Stimulated activated CD8-positive, alpha-beta memory T cell treated with anti-CD3 and anti-CD28 coated beads, Interleukin-15, amount 100 ng/mL, for 4 hours (primary cell): ENCODE data around the gene SUMO3.
"Not testable (repeated sequence)": the region's sequence is repeated elsewhere in the genome, so short reads cannot be mapped to it uniquely, and the experiment has no call there.

ENCODE experiments used
- DNase-seq, 2 donors: peaks; one replicate each; pipeline ENCODE4 v3.0.0-alpha.2; 2020; ENCODE audit warnings: low read depth in 2 of 2

Gene SUMO3

DNA sequence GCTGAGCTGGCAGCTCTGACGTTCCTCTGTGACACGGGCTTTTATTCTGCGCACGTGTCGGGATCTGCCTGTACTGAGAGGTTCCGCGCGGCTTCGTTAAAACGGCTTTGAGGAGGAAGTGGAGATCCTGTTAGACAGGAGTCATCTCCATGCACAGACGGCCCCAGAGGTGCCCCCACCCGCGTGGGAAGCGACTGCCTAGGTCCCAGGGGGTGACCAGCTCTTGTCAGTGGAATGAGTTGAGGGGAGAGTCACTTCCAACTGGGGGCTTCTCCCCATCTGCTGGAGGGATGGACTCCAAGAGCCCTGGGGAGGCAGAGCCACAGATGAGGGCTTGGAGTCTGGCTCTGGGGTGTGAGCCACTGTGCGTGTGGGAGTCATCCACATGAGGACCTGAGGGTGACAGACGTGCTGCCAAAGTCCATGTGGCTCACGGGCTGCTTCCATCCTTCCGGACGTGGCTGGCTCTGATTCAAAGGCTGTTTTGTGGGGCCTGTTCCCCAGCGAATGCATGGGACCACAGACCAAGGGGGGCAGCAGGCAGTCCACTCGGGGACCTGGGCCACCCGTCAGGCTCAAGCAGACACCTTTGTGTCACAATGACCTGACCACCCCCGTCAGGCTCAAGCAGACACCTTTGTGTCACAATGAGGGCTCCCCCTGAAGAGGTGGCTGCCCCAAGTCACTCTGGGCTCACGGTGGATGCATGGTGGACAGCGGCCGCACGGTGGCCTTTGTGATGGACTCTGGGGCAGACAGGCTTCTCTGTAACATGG is 28.8 kb upstream of the SUMO3 start:
- no peak for DNase-seq

DNA sequence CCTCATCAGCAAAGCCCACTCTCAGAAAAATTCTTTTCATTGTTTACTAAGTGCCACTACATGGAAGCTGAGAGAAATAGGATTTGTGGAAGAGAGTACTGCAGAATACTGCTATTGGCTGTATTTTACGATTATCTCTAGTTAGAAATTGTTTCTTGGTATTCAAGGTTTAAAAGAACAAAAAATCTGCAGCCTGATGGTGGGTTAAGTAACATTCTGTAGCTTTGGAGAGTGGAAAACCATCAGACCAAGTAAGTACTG is 28.3 kb upstream of the SUMO3 start:
- no peak for DNase-seq

DNA sequence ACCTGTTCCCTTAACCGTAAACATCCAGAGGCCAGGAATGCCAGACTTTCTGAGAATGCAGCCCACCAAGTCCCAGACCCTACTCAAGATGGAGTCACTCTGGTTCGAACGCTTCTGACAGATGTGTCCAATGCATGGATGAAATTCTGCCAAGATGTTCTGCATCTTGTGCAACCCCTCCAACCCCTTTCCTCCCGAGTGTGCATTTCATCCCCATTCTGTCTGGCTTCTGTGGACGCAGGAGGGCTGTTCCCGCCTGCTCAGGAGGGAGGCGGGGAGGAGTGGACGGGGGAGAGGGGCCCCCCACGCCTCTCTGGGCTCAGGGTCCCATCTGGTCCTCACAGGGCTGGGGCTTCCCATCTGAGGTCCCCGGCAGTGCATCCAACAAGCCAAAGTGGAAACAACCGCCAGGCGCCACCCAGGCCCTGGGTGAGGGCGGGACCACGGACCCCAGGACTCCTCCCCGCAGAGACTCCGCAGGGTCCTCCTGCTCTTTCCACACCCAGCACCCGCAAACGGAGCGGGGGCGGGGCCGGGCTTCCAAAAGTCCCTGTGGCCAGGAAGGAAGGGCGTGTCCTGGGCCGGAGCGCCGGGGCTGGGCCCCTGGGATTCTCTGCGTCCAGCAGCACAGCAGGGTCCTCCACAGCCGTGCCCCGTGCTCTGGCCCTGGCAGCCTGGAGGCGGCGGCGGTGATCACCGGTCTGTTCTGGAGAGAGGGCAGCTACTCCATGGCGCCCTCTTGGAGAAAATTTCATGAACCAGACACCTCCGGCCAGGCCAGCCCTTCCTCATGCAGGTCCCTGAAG is 27.8 kb upstream of the SUMO3 start:
- DNase-seq: peak in 1 of 2 donors; percentile 15

DNA sequence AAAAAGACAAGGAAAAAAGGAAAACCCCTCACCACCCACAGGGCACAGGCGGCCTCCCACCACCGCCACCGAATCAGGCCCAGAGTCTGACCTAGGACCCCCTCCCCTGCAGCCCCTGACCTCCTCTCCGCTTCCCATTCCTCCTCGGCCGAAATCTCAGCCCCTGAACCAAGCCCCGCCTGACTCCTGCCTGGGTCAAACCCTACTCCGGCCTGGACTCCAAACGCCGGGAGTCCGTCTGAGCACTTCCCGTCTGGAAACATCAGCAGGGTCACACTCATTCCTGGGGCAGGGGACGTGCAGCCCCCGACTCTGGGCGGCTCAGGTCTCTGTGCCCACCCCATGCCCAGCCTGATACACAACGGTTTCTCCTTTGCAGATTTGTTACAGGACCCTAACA is 26.4 kb upstream of the SUMO3 start:
- DNase-seq: no peak

DNA sequence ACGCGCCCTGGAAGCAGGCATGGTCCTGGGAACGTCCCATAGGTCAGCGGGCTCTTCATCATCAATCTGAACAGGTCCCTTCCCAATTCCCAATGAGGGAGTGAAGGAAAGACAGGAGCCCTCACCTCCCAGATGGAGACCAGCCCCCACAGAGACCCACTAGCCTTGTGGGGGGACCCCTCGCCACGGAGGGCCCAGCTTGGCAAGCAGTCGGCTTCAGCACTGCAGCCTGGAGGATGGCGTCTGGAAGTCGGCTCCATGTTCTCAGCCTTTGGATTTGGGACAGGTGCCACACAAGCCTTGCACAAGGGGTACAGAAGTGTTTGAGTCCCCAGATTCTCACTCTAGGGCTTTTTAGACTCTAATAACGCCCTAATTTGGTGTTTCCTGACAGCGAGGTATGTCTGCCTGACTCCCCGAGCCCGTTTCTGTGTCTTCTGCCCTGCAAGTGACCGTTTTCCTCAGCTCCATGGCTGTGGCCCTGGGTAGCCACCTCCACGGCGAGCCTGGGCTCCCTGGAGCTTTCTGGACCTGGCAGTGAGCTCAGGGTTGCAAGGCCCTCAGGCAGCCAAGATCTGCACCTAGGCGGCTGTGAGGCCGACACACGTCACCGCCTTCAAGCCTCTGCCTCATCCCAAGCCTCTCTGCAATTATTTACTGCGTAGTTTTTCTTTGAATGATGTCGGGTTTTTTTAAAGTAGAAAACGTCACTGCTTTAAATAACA is 25.0 kb upstream of the SUMO3 start:
- no peak for DNase-seq

DNA sequence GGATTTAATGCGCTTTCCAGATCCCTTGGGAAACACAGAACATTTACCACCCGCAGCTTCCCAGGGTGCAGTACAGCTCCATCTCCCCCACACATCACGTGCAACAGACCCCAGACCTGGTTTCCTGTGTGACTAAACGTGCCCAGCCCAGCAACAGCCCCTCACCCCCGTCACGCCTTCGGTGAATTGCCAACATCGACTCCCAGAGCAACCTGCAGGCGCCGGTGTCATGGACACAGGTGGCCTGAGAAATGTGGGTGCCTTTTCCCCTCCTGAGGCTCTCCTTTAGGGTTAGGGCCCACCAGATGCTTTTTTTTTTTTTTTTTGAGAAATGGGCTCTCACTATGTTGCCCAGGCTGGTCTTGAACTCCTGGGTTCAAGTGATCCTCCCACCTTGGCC is 24.2 kb upstream of the SUMO3 start:
- no peak for DNase-seq

DNA sequence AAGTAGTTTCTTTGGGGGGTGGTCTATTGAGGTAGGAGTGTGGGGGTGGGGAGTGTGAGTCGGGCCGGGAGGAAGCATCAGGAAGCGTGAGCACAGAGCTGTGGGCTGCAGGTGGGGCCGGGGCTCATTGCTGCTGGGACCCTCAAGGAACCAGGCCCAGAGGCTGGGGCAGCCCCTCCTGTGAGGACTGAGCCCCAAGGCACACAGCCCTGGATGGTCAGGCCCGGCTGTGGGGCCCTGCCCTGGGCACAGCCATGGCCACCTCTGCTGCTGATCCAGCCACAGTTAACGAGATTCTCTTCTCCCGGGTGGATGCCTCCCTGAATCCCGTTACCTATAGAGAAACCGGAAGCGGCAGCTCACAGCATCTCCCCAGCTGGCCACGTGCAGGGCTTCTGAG is 22.9 kb upstream of the SUMO3 start:
- no peak for DNase-seq

DNA sequence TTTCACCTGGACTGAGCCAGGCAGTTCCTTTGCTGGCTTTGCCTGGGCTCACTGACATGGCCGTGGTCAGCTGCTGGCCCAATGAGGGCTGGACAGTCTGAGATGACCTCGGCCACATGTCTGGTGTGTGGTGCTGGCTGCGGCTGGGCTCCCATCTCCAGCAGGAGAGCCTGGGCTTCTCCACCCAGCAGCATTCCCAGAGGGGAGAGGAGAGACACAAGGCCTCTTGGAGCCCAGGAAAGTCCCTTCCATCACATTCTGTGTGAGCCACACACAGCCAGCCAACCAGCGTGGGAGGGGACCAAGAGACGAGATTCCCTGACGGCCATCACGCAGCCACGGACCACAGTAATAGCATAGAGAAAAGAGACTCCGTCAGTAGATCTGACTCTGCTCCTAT is 21.1 kb upstream of the SUMO3 start:
- no peak for DNase-seq

DNA sequence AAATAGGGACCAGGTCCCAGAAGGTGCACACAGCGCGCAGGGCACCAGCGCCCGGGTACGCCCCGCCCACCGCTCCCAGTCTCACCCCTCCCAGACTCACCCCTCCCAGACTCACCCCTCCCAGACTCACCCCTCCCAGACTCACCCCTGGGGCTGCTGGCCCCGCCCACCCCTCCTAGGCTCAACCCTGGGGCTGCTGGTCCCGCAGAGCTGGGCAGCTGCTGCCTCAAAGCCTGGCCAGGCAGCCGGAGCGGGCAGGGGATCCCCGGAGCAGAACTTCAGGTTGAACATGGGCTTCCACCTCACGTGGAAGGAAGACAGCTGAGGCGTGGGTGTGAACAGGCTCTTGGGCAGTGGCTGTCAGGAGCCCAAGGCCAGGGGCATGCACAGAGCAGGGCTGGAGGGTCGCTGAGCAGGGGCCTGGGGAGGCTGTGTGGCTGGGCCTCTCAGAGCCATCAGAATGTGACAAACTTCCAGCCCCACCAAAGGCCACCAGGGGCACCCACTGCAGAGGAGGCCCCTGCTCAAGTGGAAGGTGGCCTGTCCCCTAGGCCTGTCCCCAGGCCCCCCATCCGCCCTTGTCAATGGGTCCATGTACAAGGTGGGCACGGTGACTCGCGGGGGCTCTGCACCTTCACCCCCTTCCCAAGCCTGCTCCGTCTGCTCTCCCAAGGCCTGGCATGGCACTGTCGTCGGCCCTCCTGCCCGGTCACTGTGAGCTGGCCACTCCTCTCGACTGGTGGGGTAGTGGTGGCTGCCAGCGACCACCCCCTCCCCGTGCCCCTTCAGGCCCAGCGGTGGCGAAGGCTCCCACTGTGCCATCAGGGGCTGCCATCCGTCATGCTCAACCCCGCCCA is 20.4 kb upstream of the SUMO3 start:
- no peak for DNase-seq

DNA sequence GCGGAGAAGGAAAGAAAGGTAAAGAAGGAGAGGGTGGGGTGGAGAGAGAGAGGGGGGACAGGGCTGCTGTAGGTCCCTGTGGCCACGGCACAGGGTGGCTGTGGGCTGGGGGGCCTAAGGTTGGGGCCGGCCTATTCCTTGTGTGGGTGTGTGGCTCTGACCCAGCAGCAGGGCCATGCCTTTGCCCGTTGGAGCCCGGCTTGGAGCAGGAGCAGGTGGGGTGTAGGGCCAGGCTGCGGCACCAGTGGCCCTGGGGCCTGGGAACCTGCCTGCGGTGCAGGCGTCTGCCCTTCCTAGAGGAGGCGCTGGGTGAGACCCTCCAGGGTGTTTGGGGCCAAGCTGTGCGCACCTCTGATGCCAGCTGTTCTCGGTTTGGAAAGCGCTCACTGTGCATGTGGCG is 19.7 kb upstream of the SUMO3 start:
- no peak for DNase-seq

DNA sequence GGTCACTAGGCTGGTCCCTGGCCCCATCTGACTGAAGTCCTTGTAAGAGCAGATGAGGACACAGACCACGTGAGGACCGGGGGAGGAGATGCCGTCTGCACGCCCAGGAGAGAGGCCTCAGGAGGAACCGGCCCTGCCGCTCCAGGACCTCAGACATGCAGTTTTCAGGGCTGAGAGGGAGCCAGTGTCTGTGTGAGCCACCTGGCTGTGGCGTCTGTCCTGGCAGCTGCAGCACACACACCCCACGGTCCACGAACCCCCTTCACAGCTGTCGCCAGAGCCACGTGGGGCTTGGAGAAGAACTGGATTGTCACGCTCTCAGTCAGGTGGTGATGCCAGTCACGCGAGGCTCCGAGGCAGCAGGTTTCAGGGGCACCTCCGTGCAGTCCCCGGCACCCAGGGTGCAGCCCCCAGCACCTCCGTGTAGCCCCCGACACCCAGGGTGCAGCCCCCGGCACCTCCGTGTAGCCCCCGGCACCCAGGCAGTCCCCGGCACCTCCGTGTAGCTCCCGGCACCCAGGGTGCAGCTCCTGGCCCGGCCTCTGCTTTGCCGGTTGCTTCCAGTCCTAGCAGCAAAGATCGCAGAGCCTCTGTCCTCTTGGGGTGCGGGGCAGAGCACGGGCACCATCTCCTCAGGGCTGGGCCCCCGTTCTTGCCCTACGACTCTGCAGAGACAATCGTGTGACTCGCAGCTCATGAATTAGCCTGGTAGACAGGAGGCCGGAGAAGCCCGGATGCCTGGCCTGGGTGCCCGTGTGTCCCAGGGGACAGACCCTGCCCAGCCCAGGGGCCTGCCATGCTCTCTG is 19.0 kb upstream of the SUMO3 start:
- DNase-seq: no peak

DNA sequence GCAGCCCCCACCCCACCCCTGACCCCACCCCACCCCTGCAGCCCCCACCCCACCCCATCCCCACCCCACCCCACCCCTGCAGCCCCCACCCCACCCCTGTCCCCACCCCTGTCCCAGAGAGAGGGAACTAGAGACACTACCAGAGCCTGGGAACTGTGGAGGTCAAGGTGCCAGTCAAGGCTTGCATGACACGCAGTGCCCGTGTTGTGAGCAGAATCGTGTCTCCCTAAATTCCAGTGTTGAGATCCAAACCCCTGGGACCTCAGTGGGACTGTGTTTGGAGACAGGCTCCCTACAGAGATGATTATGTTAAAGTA is 18.4 kb upstream of the SUMO3 start:
- DNase-seq: no peak

DNA sequence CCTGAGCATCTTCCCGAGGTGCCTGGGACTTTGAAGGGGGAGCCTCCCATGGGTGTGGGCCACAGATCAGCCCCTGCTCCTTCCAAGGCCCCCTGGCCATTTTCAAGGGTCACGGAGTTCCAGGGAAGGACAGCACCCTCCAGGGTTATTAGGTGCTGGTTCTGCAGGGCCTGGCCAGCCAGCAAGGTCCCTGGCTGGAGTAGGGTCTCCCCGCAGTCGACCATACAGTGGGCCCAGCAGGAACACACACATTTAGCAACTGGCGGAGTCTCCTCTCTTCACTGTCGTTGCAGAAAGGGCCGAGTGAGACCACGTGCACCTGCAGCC is 17.7 kb upstream of the SUMO3 start:
- no peak for DNase-seq

DNA sequence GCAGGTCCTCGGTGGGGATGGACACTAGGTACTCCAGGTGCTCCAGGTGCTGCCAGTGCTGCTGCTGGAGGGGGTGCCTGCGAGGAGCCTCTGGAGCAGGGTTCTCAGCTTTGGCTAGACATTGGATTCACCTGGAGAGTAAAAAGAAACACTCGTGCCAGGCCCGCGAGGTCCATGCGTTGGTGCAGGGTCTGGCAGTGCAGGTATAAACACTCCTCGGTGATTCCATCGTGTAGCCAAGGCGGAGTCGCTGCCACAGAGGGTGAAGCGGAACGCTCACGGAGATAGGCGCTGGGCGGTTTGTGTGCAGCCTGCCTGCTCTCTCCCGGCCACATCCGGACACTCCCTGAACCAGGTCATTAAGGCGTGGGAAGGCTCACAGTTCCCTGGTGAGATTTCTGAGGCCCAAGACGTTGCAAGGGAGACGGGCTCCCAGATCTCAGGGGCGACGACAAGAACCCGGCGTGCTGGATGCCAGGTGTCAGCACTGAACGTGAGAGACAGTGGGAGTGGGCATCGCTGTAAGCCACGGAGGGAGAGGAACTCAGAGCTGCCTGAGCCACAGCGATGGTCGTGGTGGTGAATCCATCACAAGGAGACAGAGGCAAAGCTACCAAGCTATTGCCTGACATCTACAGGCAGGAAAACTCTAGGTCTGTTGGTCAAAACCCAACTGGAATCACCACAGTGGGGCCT is 17.2 kb upstream of the SUMO3 start:
- no peak for DNase-seq

DNA sequence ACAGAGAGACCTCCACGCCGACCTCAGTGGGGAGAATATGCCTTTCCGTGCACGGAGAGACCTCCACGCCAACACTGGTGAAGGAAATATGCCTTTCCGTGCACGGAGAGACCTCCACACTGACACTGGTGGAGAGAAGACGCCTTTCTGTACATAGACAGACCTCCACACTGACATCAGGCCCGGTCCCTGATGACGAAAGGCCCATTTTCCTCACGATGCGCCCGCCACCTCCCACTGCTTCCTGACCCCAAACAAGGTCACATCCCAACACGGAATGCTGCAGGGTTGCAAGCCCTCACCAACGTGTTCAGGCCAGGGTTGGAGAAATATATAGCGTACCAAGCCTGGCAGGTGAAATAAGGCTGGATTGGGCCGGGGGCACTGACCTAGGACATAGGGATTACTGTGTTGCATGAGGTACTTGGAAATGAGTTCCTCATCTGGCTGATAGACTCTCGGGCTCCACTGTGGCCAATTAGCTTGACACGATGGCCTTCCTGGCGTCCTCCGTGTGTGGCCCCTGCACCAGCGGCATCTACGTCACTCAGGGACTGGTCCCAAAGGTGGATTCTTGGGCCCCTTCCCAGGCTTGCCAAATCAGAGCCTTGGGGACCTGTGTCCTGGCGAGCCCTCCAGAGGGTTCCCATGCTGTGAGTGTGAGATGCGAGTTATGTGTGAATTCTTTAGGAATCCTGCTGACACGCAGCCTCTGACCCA is 16.5 kb upstream of the SUMO3 start:
- no peak for DNase-seq

DNA sequence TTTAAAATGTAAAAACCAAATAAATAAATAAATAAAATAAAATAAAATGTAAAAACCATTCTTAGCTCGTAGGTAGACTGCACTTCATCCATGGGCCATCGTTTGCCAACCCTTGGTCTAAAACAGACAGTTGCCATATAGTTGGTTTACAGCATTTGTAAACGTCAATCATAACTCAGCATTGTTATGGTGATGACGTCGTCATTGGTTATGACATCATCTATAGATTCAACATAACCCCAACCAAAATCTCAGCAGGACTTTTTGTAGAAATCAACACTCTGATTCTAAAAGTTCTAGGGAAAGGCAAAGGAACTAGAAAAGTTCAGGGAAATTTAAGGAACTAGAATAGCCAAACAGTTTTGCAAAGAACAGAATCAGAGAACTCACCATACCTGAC is 15.8 kb upstream of the SUMO3 start:
- no peak for DNase-seq

DNA sequence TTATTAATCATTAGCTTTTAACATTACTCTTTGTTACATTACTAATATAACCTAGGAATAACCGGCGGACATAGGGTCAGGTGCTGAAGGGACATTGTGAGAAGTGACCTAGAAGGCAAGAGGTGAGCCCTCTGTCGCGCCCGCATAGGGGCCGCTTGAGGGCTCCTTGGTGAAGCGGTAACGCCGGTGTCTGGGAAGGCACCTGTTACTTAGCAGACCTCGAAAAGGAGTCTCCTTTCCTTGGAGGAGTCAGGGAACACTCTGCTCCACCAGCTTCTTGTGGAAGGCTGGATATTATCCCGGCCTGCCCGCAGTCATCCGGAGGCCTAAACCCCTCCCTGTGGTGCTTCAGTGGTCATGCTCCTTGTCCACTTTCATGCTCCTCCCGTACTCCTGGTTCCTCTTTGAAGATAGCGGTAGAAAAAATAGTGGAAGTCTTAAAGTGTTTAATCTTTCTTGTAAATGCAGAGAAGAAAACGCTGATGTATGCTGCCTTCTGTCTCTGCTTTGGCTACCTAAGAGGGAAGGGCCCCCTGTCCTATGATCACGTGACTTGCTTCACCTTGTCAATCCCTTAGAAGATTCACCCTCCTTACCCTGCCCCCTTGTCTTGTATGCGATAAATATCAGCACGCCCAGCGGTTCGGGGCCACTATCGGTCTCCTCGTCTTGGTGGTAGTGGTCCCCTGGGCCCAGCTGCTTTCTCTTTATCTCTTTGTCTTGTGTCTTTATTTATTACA is 14.8 kb upstream of the SUMO3 start:
- not testable (repeated sequence) for DNase-seq

DNA sequence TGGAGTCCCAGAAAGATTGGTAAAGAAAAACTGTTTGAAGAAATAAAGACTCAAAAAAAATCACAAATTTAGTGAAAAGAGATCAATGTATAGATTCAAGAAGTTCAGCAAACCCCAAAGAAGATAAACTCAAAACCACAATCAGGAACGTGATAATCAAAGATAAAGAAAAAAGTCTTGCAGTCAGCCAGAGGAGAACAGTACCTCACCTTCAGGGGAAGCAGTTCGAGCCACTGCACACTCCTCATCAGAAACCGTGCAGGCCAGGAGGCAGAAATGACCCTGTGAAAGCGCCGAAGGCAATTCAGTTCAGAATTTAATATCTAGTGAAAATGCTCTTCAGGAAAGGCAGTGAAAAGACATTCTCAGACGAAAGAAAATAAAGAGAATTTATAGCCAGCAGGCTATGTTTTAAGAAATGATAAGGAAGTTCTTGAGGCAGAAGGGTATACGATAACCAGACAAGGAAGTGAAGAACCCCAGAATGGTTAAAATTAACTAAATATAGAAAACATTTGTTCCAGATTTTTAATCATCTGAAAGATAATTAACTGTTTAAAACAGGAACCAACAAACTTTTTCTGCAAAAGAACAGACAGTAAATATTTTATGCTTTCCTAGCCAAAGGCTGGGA is 13.5 kb upstream of the SUMO3 start:
- no peak for DNase-seq

DNA sequence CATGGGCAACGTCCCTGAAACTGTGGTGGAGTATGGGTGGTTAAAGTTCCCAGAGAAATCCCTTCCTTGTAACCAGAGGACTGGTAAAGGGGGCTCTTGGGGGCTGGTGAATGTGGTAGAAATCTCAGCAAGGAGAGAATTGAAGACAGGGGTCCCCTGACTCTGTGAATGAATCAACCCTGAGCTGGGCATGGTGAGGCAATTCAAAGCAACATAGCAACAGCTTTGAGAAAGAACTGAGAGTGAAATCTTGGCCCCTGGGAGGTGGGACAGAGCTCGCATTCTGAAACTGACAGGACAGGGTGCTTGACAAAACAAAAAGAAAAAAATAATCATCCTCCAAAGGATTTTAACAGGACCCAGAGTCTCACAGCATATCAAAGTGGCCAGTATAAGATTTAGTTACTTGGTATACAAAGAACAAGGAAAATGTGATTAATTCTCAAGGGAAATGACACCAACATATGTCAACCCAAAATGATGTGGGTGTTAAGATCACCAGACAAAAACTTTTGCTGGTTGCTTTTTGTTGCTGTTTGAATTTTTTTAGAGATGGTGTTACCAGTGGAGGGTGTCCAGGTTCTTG is 11.7 kb upstream of the SUMO3 start:
- DNase-seq: no peak
